Left hindlimb (tissue), 1 donor: ENCODE measurements around the gene ATP6V1G2.
"Not testable (repeated sequence)": the region's sequence is repeated elsewhere in the genome, so short reads cannot be mapped to it uniquely, and the experiment has no call there.

Experiments
- DNase-seq: peaks from one replicate; pipeline ENCODE4 v3.0.0-alpha.2; 2018

Gene ATP6V1G2

GRCh38 chr6:31546339-31546957, at the start of gene ATP6V1G2:
Gene ATP6V1G2, minus strand, starts transcription at chr6:31546608. Its CDS starts 49 bp downstream, at chr6:31546559.
- peak; percentile 92 for DNase-seq

DNA sequence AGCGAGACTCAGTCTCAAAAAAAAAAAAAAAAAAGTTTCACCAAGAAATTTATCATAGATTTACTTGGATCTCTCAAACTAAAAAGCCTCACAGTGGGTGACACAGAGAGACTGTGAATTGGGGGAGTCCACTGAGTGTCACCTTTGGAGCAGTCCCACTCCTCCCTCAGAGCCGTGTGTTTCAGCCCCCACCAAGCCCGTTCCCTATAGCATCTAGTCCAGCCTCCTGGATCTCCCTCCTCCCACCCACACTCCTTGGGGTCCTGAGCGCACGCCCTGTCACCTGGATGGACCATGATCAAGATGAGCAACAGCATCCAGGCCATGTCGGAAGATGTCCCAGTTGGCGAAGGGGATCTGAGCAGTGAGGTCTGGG, 46.0 kb upstream of the ATP6V1G2 start:
- DNase-seq = no peak

DNA sequence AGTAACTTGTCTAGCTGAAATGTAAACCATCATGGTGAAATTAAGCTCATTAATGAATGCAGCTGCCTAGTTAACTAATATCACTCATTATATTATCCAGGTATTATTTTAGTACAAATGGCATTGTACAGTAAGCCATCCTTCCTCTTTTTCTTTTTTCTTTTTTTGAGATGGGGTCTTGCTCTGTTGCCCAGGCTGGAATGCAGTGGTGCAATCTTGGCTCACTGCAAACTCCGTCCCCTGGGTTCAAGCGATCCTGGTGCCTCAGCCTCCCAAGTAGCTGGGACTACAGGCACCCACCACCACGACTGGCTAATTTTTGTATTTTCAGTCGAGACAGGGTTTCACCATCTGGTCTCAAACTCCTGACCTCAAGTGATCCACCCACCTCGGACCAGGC, 44.3 kb upstream of the ATP6V1G2 start:
- DNase-seq = not testable (repeated sequence)

- no peak for DNase-seq
Measured at GRCh38 chr6:31588871-31589650, 42.7 kb upstream of the ATP6V1G2 start.

- no peak for DNase-seq
Measured at GRCh38 chr6:31587791-31588777, 41.7 kb upstream of the ATP6V1G2 start.

- DNase-seq = no peak
Measured at GRCh38 chr6:31586599-31587281, 40.3 kb upstream of the ATP6V1G2 start.

DNA sequence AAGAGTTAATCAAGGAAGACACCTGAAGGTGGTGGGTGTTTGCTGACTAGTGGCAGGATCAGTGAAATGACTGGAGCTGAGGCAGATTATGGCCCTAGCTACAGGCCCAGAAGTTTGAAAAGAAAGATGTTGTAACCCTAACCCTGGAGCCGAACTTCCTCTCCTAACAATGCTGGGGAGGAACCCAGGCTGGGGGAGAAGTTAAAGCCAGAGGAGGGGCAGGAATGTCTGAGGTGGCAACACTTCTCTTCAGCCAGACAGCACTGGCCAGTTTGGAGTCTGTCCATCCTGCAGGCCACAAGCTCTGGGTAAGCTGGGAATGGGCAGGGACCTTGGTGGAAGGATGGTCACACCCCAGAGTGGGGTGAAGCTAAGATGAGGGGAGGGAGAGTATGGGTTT, 39.6 kb upstream of the ATP6V1G2 start, which contains the start of gene LST1:
Gene LST1 (plus strand): TSS at position 270 of the 400 bp plus-strand sequence. CDS start 1,023 bp downstream, outside the sequence.
- no peak for DNase-seq

- no peak for DNase-seq
Measured at GRCh38 chr6:31585491-31585890, 39.1 kb upstream of the ATP6V1G2 start.

- DNase-seq = no peak
Measured at GRCh38 chr6:31582230-31582643, 35.8 kb upstream of the ATP6V1G2 start, which contains the start of gene LTB. Gene LTB, minus strand, starts transcription at chr6:31582424. Its CDS starts 7 bp downstream, at chr6:31582417.

DNA sequence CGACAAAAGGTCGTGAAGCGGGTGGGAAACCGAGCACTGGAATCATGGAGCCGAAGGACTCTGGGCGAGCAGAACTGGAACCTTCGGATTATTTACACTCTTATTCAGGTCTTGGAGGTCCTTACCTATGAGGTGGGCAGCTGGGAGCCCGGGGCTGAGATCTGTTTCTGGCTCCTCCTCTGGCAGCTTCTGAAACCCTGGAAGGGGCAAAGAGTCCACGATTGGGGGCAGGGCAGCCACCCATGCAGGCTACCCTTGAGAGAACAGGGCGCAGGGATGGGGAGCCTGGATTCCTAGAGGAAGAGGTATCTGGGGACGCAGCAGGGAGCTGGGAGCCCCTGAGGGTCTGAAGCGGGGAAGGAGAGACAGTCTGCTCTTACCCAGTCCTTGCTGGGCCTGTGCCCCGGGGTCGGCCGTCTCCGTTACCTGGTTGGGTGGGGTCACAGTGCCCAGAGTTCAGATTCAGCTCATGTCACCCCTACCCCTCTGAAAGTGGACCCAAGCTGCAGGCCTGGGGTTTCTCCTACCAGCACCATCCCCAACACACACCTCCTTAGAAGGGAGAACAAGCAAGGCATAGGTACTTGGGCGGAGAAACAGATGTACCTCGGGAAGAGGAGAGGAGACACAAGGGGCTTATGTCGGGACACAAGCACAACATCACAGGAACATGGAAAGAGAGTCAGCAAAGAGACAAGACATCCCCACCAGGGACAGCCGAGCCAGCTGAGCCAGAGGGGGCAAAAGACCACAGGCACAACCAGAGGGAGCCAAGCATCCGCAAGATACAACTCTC, 35.2 kb upstream of the ATP6V1G2 start:
- no peak for DNase-seq

DNA sequence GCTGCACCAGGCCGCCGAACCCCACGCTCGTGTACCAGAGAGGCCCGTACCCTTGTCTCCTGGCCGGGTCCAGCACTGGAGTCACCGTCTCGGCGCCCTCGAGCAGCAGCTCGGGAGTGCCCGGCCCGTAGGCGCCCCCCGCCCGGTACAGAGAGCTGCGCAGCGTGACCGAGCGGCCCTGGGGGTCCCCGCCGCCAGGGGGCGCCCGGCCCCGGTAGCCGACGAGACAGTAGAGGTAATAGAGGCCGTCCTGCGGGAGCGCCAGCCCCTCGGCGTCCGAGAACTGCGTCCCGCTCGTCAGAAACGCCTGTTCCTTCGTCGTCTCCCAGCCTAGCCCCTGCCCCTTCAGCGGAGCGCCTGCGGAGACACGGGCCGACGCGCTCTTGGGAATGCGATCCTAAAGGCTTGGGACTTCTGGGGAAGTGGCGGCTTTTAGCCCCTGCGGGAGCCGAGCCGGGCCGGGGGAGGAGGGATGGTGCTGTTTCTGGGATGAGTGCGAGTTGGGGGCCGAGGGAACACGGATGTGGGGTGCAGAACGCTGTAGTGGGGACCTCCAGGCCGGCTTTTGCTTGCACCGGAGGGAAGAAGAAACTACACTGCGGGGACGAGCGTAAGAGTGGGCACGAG, 34.5 kb upstream of the ATP6V1G2 start:
- DNase-seq = peak; percentile 90

DNA sequence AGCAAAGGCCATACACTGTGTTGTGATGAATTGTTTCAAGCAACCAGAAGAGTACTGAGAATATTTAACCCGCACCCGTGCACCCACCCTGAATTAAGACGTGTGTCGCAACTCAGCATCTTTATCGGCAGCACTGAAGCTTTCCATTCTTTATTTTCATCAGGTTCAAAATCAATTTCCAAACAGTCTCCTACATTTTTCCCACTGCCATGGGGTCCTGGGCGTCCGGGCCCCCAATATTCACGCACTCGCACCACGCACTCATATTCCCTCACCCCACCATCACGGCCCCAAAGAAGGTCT, 34.0 kb upstream of the ATP6V1G2 start:
- DNase-seq = no peak

DNA sequence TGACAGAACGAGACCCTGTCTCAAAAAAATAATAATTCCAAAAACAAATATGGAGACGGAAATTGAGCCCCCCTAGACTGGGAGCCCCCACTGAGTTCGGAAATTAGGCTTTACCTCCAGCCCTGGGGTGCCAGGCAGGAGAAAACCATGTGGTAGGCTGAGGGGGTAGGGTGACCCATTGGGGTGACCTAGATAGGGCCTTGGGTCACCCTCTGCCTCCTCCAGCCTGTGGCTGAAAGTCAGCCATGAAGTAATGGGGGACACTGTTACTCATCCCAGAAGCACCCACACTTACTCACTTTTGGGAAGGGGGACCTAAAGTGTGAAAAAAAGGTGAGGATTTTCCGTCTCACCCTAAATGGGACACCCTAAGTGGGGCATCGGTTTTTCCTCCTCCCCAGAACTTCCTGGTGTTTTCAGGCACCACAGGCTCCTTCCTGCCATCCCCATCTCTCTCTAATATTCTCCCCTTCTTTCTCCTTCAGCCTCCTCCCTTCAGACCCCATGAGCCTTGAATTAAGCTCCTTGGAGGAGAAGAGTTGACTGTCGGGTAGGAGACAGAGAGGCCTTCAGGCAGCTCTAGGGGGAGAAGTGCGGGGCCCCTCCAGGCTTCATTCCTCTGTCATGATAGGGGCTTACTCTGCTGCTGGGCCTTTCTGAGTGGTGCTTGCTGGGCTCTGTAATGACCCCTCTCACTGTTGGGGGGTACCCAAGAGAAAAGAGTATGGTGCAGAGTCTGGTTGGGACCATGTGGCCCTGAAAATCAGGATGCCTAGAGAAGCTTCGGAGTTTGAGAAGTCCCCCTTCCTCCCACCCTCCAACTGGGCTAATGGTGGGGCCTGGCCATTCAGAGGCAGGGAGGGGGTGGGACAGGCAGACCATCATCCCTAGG, 33.4 kb upstream of the ATP6V1G2 start:
- no peak for DNase-seq

DNA sequence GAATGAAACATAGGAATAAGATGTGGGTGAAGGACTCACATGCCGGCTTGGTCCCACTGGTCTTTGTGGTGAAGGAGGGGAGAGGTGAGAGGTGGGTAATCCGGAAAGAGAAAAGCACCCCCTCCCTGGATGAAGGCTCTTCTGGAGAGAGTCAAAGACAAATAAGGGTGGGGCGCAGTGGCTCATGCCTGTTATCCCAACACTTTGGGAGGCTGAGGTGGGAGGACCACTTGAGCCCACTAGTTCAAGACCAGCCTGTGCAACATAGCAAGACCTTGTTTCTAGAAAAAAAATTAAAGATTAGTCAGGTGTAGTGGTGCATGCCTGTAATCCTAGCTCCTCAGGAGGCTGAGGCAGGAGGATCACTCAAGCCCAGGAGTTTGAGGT, 32.7 kb upstream of the ATP6V1G2 start:
- no peak for DNase-seq

- DNase-seq = no peak
Measured at GRCh38 chr6:31578184-31579118, 32.0 kb upstream of the ATP6V1G2 start.

DNA sequence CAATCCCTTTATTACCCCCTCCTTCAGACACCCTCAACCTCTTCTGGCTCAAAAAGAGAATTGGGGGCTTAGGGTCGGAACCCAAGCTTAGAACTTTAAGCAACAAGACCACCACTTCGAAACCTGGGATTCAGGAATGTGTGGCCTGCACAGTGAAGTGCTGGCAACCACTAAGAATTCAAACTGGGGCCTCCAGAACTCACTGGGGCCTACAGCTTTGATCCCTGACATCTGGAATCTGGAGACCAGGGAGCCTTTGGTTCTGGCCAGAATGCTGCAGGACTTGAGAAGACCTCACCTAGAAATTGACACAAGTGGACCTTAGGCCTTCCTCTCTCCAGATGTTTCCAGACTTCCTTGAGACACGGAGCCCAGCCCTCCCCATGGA, 31.2 kb upstream of the ATP6V1G2 start:
- no peak for DNase-seq

- DNase-seq = no peak
Measured at GRCh38 chr6:31576897-31577578, 30.6 kb upstream of the ATP6V1G2 start.

DNA sequence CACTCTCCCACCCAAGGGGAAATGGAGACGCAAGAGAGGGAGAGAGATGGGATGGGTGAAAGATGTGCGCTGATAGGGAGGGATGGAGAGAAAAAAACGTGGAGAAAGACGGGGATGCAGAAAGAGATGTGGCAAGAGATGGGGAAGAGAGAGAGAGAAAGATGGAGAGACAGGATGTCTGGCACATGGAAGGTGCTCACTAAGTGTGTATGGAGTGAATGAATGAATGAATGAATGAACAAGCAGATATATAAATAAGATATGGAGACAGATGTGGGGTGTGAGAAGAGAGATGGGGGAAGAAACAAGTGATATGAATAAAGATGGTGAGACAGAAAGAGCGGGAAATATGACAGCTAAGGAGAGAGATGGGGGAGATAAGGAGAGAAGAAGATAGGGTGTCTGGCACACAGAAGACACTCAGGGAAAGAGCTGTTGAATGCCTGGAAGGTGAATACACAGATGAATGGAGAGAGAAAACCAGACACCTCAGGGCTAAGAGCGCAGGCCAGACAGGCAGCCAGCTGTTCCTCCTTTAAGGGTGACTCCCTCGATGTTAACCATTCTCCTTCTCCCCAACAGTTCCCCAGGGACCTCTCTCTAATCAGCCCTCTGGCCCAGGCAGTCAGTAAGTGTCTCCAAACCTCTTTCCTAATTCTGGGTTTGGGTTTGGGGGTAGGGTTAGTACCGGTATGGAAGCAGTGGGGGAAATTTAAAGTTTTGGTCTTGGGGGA, 29.7 kb upstream of the ATP6V1G2 start:
- no peak for DNase-seq
